HG03280 (cell line): ENCODE data around the gene GGCX.
A peak's percentile ranks its signal among the peaks of the same experiment; 100 is the strongest.
"Not testable (repeated sequence)": the region's sequence is repeated elsewhere in the genome, so short reads cannot be mapped to it uniquely, and the experiment has no call there.

ENCODE experiments used
- ATAC-seq: cut with Tn5 transposase; IDR thresholded peaks from one replicate; pipeline ENCODE4 v1.9.1; 2021; ENCODE audit warnings: mild to moderate bottlenecking, moderate library complexity; ENCODE audit not compliant: unreplicated experiment

Gene GGCX

DNA sequence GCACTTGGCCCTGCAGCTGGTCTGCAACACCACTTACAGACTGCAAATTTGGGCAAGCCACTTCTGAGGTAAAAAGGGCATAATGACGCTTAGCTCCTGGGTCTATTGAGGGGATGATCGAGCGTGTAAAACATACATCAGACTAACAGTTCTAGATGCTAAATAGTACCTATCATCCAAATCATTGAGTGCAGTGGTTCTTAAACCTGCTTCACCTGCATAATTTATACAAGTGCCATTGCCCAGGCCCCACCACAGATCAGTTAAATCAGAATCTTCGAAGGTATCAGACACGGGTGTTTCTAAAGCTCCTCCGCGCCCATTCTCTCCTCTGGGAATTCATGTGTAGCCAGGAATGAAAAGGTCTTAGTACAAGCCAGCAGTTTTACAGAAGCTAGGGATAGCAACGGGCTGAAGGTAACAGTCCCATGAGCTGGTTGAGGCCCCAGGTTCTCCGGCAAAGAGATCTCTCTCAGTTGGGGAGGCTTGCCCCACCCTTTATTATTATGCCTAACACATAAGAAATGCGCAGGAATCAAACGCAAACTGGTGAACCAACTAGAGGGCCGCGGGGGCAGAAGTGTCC is 33.5 kb upstream of the GGCX start:
- no peak for ATAC-seq

DNA sequence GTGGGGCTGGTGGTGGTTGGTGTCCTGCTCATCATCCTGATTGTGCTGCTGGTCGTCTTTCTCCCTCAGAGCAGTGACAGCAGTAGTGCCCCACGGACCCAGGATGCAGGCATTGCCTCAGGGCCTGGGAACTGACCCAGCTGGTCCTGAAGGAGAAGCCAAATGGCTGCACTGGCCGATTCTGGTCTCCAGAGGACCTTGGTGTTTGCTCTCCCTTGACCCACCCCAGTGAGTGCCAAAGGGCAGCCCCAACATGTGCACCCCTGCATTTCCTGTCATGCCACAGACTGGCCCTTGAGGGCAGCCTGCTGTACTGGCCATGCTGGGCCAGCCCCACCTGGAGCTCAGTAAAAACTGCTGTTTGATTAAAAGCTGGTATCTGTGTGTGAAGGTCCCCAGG is 31.7 kb upstream of the GGCX start:
- ATAC-seq, result no peak

DNA sequence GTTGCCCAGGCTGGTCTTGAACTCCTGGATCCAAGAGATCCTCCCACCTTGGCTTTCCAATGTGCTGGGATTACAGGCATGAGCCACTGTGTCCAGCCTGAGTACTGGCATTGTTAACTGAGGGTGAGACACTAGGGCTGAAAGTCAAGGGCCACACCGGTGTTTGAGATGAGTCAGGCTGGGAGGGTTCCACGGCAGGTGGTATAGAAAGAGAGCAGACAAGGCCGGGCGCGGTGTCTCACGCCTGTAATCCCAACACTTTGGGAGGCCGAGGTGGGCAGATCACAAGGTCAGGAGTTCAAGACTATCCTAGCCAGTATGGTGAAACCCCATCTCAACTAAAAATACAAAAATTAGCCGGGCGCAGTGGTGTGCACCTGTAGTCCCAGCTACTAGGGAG is 31.0 kb upstream of the GGCX start:
- ATAC-seq, result not testable (repeated sequence)

DNA sequence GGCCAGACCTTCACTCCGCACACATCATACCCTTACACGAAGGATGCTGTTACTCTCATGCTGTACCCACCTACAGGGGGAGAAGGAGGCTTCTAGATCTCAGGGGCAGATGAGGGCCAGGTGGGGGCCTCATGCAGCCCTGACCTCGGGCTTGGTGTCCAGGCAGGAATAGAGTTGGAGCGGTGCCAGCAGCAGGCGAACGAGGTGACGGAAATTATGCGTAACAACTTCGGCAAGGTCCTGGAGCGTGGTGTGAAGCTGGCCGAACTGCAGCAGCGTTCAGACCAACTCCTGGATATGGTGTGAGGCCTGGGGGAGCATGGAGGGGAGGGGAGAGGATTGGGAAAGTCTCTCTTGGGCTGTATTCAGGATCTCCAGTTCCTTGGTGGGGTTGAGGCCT is 30.3 kb upstream of the GGCX start:
- no peak for ATAC-seq

DNA sequence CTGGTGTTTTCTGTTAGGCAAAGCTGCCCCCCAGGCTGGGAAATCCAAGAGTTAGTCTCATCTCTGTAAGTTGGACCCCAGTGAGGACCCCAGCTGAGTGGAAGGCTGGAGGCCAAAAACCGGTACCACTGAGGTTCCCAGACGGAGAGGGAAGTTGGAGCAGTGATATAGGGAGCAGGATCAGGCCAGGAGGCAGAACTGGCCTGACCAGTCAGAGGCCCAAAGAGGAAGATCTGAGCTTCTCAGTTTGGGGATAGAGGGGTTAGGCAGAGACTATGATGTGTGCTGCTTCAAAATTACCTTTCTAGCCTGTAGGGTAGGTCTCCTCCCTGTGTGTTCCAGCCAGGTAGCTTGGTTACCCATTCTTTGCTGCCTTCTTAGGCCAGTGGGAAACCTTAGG is 29.7 kb upstream of the GGCX start:
- no peak for ATAC-seq

DNA sequence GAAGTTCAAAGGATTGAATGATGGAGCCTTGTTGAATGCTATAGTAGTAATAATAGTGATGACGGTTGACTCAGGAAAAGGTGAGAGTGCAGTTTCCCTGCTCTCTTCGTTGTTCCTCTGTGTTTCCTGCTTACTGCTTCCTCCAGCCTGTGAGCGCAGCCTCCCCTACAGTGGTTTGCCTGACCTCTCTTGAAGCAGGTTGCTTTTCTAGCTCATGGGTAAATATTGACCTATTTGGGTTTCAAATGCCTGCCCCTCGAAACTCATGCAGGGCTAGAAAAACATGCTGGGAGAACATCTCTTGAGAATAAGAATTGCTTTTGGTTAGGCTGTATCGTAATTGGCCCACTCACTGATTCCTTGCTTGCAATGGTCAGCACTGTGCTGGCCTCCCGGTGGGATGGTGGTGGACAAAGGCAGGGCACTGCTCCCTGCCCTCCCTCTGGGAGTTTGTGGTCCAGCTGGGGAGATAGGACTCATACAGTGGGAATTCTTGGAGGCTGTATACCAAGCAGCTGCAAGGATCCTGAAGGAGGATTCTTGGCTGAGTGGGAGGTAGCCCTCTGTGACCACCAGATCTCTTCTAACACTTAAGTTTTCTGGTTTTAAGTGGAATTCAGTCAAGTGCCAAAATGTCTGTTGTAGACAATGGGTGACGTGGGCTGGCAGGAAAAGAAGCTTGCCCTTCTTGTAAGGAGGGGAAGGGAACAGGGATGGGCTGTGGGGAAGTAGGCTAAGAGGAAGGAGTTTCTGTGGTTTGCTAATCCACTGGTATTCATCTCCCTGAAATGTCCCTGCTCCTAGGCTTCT is 28.9 kb upstream of the GGCX start:
- no peak for ATAC-seq

DNA sequence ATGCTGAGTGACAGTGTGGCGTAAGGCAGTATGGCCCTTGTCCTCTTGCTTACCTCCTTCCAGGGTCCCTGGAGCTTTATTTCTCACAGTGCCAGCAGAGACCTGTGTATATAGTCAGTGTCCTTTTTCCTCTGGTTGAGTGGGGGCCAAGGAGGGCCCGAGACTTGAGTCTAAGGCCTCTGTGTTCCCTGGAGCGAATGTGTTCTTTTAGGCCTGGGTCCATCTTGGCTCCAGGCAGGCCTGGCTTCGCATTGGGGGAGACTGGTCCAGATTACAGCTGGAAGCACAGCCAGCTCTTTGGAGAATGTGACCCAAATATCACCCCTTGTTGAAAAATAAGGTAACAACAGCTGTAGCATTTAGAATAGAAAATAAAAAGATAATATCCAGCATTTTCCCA is 27.9 kb upstream of the GGCX start:
- ATAC-seq, result no peak

DNA sequence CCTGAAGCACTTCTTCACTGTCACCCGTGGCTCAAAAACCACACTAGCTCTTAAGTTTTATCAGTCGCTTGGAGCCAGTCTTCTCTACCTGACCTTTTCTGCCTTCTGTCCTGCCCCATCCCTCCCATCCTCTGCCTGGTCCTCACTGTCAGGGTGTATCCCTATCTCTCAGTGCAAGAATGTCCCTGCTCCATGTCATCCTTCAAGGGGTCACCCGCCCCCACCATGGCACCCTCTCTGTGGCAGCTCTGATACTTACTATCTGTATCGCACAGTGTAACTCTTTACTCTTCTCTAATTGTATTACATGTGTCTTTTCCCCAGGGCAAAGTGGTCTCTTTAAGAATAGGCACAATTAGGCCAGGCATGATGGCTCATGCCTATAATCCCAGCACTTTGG is 27.4 kb upstream of the GGCX start:
- ATAC-seq, result no peak

DNA sequence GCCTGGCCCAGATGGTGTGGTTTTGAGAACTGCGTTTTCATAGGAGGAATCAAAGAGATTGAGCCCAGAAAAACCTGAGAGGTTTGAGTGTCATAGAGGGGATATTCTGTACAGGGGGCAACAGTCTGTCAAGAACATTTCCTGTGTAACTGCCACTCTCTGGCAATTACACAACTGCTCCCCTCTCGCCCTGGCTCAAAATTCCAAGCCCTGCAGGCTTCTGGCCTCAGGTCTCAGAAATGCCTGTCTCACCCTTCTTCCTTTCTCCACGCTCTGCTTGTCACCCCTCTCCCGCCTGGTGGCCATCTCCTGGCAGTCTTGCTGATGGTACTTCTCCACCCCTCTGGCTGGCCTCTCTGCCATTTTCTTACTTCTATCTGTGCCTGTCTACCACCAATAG is 26.9 kb upstream of the GGCX start:
- no peak for ATAC-seq

DNA sequence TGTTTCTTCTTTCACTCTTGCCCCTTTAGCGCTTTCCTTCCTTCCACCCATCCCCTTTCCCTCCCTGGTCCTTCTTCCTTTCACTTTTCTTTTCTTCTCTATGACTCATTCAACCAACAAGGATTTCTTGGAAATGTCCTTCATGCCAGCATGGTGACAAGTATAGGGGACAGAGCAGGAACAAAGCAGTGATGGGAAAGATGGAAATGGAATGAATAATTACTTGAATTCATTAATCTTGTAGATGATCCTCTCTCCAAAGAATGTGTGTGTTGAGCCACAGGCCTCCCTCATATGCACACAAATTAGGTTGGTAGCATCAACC is 24.4 kb upstream of the GGCX start:
- ATAC-seq, result no peak

DNA sequence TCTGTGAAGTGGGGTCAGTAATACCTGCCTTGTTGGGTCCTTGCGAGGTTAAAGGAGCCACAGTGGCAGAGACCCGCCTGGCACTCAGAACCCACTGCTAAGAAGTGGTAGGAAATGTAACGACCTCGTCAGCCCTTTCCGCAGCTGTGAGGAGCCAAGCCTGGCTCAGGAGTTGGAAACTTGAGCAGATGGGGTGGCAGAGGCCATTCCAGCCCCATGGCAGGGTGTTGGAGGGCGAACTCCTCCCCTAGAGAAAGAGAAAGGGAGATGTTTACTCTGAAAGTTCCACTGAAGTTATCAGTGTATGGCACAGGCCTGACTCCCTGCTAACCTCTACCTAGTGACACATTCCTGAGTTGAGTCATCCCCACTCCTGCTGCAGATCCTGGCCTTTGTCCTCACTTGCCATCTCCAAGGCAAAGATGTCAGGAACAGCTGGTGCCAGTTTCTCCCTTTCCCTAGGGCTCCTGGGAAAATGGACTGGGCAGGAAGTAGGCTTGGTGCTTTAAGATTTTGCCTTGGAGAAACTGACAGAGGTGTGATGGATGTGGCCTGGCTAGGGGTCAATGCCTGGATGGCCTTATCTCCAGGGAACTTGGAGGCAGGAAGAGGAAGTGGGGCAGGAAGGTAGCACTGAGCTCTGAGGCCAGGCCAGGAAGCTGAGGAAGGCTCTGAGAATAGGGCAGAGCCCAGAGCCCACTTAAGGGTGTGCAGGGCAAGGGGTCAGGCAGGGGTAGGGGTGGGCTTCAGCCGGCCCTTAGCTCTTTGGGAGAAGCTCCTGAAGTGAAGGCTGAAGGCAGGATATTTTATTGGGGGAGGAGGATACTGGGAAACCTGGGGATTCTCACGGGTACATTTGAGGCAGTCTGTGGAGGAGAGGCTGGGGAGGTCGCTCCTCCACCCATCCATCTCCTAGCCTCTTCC is 23.8 kb upstream of the GGCX start:
- peak; percentile 33 for ATAC-seq

DNA sequence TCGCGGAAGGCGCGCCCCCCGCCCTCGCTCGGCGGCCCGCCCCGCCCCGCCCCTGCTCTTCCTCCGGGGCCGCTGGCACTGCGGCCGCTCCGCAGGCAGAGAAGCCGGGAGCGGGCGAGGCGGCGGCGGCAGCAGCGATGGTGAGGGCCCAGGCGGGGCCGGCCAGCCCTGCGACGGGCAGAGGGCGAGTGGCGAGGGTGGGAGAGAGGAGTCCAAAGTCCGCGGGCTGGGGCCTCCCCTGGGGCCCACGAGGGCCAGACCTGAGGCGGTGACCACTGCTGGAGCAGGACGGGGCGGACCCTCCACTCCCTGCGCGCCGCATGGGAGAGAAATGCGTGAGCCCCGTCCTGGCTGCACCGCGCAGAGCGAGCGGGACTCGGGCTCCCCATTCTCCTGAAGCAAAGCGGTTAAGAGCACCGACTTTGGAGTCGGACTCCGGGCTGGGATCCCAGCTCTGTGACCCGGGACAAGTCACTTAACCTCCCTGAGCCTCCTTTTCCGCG is 23.1 kb upstream of the GGCX start, which contains the start of gene VAMP5:
TSS of gene VAMP5 (plus strand) at position 78 of the 503 bp plus-strand sequence. CDS start at position 138, 60 bp downstream.
- ATAC-seq, result peak; percentile 40

DNA sequence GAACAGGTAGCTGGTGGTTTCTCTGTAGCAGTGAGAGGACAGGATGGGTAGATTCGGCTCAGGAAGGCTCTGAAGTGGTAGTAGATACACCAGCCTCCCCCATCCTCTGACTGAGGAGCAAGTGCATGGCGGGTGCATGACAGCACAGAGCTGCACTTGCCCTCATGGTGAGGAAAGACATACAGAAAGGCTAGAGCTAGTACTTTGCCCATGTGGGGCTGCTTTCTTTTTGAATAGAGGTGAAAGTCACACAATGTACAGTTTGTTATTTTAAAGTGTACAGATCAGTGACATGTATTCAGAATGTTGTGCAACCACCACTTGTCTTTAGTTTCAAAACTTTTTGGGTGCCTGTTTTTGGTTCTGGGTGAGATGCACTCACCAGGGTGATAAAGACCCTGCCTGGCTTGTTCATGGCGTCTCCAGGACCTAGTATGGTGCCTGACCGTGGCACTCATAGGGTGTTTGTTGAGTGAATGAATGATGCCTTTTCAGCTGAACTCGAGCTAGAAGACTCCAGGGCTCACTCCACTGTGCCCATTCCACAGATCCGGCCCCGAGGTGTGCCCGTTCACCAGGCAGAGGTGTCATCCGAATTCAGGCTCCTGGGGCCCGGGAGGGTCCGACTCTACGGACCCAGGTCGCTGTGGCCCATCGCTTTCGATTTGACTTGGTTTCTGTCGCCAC is 22.5 kb upstream of the GGCX start:
- peak; percentile 62 for ATAC-seq

DNA sequence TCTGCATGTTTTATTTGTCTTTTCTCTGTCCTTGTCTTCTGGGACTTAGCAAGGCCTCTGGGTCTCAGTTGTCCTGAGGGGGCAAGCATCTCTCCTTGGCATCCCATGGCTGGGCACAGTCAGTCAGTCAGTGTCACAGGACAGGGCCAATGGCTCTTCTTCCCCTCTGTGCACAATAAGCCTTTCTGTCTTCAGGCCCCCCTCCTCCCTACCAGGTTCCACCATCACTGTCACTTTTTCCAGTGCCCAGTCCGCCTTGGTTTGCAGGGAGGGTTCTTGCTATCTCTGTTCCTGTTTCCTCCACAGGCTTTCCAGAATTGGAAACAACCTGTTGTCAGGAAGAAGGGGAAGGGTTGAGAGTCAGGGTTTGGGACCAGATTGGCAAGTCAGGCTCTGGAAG is 21.2 kb upstream of the GGCX start:
- no peak for ATAC-seq

DNA sequence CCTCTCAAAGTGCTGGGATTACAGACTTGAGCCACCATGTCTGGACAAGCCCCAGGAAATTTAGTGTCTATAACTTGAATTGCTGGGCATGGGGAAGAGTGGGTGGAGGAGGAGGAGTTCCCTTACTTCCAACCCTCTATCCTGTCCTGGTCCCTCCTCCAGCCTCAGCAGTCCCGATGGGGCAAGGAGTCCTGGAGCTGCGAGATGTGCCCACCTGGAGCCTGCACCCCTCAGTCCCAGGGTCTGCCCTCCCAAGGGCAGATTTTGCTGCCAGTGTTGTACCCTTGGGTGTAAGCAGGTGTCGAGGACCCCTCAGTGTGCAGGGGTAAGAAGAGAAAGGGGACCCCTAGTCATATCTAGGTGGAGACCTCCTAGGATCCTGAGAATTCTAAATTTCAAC is 18.9 kb upstream of the GGCX start:
- ATAC-seq, result no peak

DNA sequence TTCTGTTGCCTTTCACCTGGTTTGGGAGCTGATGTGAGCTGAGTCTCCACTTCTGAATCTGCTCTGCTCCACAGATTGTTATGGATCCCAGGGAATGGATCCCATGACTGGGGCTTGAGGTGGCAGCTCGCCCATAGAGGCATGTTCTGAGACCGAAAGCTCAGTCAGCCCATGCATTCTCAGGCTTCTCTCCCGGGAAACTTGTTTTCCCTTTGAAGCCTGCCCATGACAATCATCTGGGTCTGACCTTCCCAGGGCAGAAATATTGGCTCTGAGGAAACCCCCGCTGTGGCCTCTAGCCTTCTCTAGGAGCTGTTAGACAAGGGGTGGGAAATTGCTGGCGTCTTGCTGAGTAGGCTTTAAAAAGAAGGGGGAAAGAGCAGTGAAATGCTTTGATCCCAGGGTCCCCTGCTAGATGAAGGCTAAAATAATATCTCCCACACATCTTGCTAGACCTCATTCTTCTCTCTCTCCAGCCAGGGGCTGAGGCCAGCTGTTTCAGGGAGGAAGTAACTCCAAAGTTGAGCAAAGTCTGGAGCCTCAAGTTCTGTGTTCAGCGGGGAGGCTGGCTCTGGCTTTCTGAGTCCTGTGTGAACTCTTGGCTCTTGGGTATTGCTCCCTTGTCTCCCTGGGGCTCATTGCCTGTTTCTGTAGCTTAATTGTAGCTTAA is 18.1 kb upstream of the GGCX start:
- ATAC-seq, result no peak

DNA sequence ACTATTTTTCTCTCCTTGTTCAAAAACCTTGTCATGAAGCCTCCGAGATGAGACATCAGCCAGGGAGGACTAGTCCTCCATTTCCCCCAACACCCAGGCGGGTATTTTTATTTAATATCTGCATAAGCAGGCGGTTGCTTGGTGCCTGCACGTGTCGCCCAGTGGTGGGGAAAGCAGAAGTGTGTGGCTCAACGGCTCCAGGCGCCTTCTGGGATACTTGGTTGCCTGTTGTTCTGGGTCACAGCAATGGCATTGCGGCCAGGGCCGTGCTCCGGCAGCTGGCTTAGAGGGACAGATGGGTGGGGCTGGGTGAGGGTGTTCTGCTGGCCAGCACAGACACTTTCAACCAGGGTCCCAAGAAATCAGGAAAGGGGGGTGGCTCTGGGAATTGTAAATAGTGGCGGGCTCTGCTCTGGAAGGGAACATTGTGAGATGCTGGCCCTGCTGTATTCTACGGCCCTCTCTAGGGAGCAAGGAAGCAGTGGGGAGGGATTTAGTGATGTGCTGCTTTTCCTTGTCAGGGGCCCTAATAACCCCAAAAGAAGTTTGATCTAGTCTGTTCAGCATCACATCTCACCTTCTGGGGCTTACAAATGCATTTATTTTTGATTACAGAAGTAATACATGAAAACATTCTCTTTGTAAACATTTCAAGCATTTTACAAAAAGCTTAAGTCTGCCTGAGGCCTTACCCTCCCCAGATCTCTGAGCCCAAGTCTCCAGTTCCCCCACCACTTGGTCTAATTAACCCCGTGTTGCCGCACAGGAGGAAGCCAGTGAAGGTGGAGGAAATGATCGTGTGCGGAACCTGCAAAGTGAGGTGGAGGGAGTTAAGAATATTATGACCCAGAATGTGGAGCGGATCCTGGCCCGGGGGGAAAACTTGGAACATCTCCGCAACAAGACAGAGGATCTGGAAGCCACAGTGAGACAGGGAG is 17.2 kb upstream of the GGCX start:
- ATAC-seq, result peak; percentile 44

DNA sequence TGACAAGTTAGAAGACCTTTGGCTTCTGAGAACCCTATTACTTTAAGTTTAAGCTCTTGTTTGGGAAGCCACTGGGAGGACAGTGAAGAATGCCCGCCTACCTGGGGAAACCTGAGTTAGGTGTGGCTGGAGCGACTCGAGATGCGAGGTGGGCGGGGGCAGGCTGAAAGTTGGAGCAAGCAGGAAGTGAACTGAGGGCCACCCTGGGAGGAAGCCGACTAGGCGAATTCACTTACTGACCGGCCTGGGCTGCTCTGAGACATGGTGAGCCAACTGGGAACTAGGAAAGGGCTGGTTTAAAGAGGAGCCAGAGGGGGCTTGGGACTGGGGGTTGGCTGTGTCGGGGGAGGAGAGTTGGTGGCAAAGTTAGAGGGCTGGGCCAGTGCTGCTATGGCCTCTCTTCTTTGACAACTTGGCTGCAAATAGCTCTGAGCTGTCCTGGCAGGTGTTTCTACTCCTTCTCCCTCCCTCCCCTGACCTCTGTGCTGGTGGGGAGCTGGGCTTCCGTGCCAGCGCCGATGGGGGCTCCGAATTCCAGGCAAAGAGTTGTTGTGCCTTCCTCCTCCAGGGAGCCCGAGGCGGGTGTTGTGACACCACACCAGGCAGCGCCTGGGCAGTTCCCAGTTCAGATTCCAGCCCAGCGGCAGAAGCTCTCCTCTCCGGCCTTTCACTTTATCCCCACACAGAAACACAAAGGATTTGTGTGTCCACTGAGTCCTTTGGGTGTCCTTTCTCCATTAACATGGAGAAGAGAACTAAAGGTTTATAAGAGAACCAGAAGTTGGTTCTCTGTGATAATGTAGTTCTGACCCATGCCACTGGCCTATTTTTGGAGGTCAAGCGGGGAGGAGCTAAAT is 16.3 kb upstream of the GGCX start, which contains the start of gene VAMP8:
TSS of gene VAMP8 (plus strand) at position 201 of the 857 bp plus-strand sequence. CDS start at position 262, 61 bp downstream.
- ATAC-seq, result peak; percentile 70
